ENCODE measurements around the gene ZNF511. TPM values are rescaled to one million over a fixed set of nuclear protein-coding genes. Genes with fewer than 3 reads are reported as not detected.

ZNF511 gene
- total RNA-seq, 1 donor: 16.8 TPM

GRCh38 chr10:133354672-133355240 lies 46.0 kb downstream of the ZNF511 start:
- Histone ChIP-seq H3K9me3 (ENCODE audit: low read depth, low read length) (no peaks in the 10 kb centered on the region), H3K4me1 (ENCODE audit: insufficient read depth, low read length) (peaks cover 13% of the 10 kb centered on the region), H3K27me3 (ENCODE audit: insufficient read depth, low read length) (no peaks in the 10 kb centered on the region), H3K4me3 (ENCODE audit: low read length) (no peak overlapping the region)

DNA sequence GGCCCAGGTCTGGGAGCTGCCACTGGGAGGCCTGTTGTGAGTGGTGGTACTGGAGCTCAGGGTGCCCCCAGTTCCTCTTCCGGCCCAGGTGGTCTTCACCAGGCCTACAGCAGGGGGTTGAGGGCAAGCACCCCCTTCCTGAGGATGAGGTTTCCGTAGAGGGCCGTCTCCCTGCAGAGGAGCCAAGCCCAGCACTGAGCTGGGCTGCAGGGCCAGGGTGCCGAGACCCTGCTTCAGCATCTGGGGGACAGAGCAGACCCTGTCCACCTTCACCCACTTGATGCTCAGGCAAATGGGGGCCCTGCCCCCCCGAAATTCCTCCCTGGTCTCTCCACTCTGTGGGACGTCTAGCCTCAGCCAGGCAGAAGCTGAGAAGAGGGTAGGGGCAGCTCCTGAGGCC lies 46.6 kb downstream of the ZNF511 start:
- no peak overlapping the region for H3K4me3 ChIP-seq (ENCODE audit: low read length)
- no peaks in the 10 kb centered on the region for H3K9me3 ChIP-seq (ENCODE audit: low read depth, low read length)
- H3K4me1 ChIP-seq (ENCODE audit: insufficient read depth, low read length): peaks cover 13% of the 10 kb centered on the region
- no peaks in the 10 kb centered on the region for H3K27me3 ChIP-seq (ENCODE audit: insufficient read depth, low read length)

DNA sequence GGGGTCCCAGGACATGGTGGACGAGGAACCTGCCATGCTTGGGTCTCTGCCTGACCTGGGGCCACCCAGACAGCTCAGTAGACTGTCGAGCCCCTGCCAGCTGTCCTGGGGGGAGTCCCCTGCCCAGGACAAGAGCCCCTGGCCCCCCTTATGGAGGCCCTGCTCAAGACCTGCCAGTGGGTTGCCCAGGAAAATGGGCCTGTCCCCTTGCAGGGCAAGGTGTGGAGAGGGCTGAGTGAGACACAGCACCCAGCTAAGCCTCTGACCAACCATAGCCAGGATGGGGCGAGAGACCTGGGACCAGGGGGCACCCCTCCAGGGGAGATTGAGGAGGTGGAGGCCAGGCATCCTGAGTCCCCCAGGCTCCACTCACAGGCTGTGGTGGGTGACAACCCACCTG lies 47.3 kb downstream of the ZNF511 start:
- H3K27me3 ChIP-seq (ENCODE audit: insufficient read depth, low read length): no peaks in the 10 kb centered on the region
- no peaks in the 10 kb centered on the region for H3K9me3 ChIP-seq (ENCODE audit: low read depth, low read length)
- peaks cover 13% of the 10 kb centered on the region for H3K4me1 ChIP-seq (ENCODE audit: insufficient read depth, low read length)
- H3K4me3 ChIP-seq (ENCODE audit: low read length): no peak overlapping the region

- no peaks in the 10 kb centered on the region for H3K27me3 ChIP-seq (ENCODE audit: insufficient read depth, low read length)
Measured at GRCh38 chr10:133356549-133357284, 48.0 kb downstream of the ZNF511 start.

DNA sequence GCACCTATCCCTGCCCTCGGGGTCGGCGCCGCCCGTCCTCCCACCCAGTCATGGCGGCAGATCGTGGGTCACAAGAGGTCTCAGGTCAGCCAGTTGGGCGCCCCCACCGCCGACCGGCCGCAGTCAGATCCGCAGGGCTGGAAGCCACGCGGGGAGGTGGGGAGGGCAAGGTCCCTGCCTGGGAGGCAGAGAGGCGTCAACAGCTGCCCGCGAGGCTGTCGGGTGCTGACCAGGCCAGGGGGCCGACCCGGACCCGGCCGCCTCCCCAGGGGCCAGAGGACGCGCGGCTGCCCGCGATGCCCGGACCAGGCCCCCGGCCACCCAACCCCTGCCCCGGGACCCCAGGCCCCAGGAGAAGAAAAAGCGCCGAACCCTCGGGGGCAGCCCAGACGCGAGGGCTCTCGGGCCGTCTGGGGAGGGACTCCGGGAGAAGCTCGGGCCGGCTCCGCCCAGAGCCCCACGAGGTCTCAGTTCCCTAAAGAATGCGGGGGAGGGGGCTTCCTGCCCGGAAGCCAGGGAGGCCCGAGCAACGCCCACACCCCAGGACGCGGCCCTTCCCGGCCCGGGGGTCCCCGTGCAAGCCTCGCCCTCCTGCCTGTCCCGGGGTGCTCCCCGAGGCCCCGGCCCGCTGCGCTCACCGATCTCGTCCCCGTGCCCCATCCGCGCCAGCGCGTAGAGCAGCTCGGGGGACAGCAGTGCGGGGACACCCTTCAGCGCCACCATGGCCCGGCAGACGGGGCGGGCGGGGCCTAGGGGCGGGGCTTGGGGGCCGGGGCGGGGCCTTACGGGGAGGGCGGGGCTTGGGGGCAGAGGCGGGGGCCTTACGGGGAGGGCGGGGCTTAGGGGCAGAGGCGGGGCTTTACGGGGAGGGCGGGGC lies 48.8 kb downstream of the ZNF511 start, which contains the start of gene FUOM:
Gene FUOM, minus strand, starts transcription at position 735 of the 877 bp plus-strand sequence. Its CDS starts 12 bp downstream, at position 723.
- Histone ChIP-seq H3K4me3 (ENCODE audit: low read length) (peak within 1 kb of the TSS; percentile 50), H3K27me3 (ENCODE audit: insufficient read depth, low read length) (no peaks in the 10 kb centered on the region), H3K9me3 (ENCODE audit: low read depth, low read length) (no peaks in the 10 kb centered on the region), H3K4me1 (ENCODE audit: insufficient read depth, low read length) (peaks cover 13% of the 10 kb centered on the region)

More at GRCh38 chr10:133356549-133357284, 48.0 kb downstream of the ZNF511 start:
- Histone ChIP-seq H3K9me3 (ENCODE audit: low read depth, low read length) (no peaks in the 10 kb centered on the region), H3K4me3 (ENCODE audit: low read length) (peak overlapping the region; percentile 50), H3K4me1 (ENCODE audit: insufficient read depth, low read length) (peaks cover 13% of the 10 kb centered on the region)

GRCh38 chr10:133358162-133358924 lies 49.6 kb downstream of the ZNF511 start:
- no peaks in the 10 kb centered on the region for H3K9me3 ChIP-seq (ENCODE audit: low read depth, low read length)
- no peaks in the 10 kb centered on the region for H3K27me3 ChIP-seq (ENCODE audit: insufficient read depth, low read length)
- H3K4me1 ChIP-seq (ENCODE audit: insufficient read depth, low read length): peaks cover 13% of the 10 kb centered on the region
- H3K4me3 ChIP-seq (ENCODE audit: low read length): no peak overlapping the region

GRCh38 chr10:133358925-133359310 lies 50.2 kb downstream of the ZNF511 start:
- no peak overlapping the region for H3K4me3 ChIP-seq (ENCODE audit: low read length)
- no peaks in the 10 kb centered on the region for H3K9me3 ChIP-seq (ENCODE audit: low read depth, low read length)
- H3K4me1 ChIP-seq (ENCODE audit: insufficient read depth, low read length): peaks cover 13% of the 10 kb centered on the region
- H3K27me3 ChIP-seq (ENCODE audit: insufficient read depth, low read length): no peaks in the 10 kb centered on the region

DNA sequence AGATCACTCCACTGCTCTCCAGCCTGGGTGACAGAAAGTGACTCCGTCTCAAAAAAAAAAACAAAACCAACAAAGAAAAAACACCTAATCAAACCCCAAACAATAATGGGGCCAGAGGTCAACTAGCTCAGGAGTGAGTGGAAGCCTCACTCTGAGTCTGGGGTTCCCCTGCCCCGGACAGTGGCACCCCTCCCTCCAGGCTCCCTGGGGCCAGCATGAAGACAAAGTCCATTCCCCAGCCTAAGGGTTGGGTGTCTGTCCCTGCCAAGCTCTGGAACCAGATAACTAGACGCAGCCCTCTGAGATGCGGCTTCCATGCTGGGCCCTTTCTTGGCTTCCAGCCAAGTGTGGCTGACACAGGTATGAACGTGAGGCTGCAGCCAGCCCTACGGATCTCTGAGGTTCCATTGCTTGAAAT lies 50.8 kb downstream of the ZNF511 start:
- peaks cover 13% of the 10 kb centered on the region for H3K4me1 ChIP-seq (ENCODE audit: insufficient read depth, low read length)
- no peaks in the 10 kb centered on the region for H3K27me3 ChIP-seq (ENCODE audit: insufficient read depth, low read length)
- H3K9me3 ChIP-seq (ENCODE audit: low read depth, low read length): no peaks in the 10 kb centered on the region
- H3K4me3 ChIP-seq (ENCODE audit: low read length): no peak overlapping the region

DNA sequence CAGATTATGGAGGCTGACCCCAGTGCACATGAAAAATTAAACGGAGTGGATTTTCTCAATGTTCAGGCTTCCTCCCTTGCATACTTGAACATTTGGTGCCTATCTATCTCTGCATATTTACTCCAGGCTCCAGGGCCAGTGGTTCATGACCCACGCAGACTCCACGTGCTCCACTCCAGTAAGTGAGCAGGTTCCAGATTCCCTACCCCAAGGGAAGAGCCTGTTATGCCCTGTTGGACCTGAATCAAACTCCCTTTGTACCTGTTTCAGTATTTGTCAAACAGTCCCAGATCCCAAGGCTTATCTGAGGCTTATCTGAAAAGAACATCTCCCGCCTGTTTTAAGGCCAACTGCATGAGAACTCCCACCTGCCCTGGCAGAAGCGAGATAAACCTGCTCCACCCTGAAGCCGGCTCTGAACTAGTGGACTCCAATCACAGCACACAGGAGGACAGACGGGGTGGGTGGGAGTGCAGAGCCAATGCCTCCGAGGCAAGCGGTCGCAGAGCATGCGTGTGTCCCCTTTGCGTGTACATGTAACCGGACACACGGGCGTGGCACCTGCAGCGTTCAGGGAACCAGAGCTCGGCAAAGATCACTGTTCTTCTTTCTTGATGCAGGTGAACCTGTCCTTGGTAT lies 51.4 kb downstream of the ZNF511 start:
- no peaks in the 10 kb centered on the region for H3K27me3 ChIP-seq (ENCODE audit: insufficient read depth, low read length)
- H3K4me3 ChIP-seq (ENCODE audit: low read length): no peak overlapping the region
- no peaks in the 10 kb centered on the region for H3K9me3 ChIP-seq (ENCODE audit: low read depth, low read length)
- peaks cover 13% of the 10 kb centered on the region for H3K4me1 ChIP-seq (ENCODE audit: insufficient read depth, low read length)

DNA sequence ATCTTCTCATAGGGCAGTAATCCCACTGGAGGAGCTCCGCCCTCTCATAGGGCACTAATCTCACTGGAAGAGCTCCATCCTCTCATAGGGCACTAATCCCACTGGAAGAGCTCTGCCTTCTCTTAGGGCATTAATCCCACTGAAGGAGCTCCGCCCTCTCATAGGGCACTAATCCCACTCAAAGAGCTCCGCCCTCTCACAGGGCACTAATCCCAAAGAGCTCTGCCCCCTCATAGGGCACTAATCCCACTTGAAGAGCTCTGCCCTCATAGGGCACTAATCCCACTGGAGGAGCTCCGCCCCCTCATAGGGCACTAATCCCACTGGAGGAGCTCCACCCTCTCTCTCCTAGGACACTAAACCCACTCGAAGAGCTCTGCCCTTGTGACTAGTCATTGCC lies 52.5 kb downstream of the ZNF511 start:
- Histone ChIP-seq H3K4me3 (ENCODE audit: low read length) (no peak overlapping the region), H3K27me3 (ENCODE audit: insufficient read depth, low read length) (no peaks in the 10 kb centered on the region), H3K4me1 (ENCODE audit: insufficient read depth, low read length) (peaks cover 12% of the 10 kb centered on the region), H3K9me3 (ENCODE audit: low read depth, low read length) (no peaks in the 10 kb centered on the region)

- Histone ChIP-seq H3K4me3 (ENCODE audit: low read length) (no peak overlapping the region), H3K4me1 (ENCODE audit: insufficient read depth, low read length) (peaks cover 5% of the 10 kb centered on the region), H3K27me3 (ENCODE audit: insufficient read depth, low read length) (no peaks in the 10 kb centered on the region), H3K9me3 (ENCODE audit: low read depth, low read length) (no peaks in the 10 kb centered on the region)
Measured at GRCh38 chr10:133361773-133362441, 53.2 kb downstream of the ZNF511 start.
